ENCODE data around the gene SLAMF6.

DNA sequence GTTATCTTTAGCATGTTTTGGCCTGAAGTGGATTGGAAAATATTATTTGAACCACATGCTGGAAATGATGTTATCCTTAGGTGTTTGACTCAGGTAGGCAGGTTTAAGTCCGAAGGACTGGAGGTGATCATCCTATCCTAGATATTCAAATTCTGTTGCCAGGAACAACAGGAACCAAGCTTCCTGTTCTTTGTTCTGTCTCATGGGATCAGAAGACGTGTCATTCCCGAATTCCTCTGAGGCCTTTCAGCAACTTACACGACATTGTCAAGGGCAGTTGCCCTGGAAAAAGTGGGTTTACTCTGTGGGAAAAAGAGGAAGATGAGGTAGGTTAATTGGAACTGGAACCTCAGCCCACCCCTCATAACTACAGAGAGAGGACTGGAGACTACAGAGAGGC lies 36.6 kb downstream of the SLAMF6 start:
- TF ChIP-seq POLR2AphosphoS5 (IDR thresholded peaks at IDR 0.05) (no peak), EP300 (IDR thresholded peaks at IDR 0.05) (no peak)
- TF ChIP-seq, protein P1, sequence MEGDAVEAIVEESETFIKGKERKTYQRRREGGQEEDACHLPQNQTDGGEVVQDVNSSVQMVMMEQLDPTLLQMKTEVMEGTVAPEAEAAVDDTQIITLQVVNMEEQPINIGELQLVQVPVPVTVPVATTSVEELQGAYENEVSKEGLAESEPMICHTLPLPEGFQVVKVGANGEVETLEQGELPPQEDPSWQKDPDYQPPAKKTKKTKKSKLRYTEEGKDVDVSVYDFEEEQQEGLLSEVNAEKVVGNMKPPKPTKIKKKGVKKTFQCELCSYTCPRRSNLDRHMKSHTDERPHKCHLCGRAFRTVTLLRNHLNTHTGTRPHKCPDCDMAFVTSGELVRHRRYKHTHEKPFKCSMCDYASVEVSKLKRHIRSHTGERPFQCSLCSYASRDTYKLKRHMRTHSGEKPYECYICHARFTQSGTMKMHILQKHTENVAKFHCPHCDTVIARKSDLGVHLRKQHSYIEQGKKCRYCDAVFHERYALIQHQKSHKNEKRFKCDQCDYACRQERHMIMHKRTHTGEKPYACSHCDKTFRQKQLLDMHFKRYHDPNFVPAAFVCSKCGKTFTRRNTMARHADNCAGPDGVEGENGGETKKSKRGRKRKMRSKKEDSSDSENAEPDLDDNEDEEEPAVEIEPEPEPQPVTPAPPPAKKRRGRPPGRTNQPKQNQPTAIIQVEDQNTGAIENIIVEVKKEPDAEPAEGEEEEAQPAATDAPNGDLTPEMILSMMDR (IDR thresholded peaks at IDR 0.05): no peak

Measured in esophagus muscularis mucosa (tissue), 4 donors.